Fibroblast of lung (primary cell): Measurements from ENCODE around the gene NUP58. TPM values are rescaled to one million over a fixed set of nuclear protein-coding genes. Genes with fewer than 3 reads are reported as not detected.

ENCODE experiments used
- DNase-seq, 2 donors: peaks; one replicate each; pipeline versions ENCODE4 v3.0.0 to v3.0.0-alpha.2; 2010; ENCODE audit warnings: low read depth in 2 of 2
- H2AFZ ChIP-seq: 2 replicates; pipeline ENCODE4 v1.5.1; 2012; ENCODE audit warnings: low read length, control low read depth, inconsistent platforms
- H3K27ac ChIP-seq: 2 replicates; pipeline ENCODE4 v1.5.1; 2011; ENCODE audit warnings: low read length, control low read depth; ENCODE audit not compliant: insufficient read depth
- H3K27me3 ChIP-seq: 2 replicates; pipeline ENCODE4 v1.5.1; 2011; ENCODE audit warnings: mild to moderate bottlenecking, low read length; ENCODE audit not compliant: control insufficient read depth, insufficient read depth
- H3K36me3 ChIP-seq: 2 replicates; pipeline ENCODE4 v1.5.1; 2011; ENCODE audit warnings: low read length; ENCODE audit not compliant: control insufficient read depth, insufficient read depth
- H3K4me1 ChIP-seq: 2 replicates; pipeline ENCODE4 v1.5.1; 2011; ENCODE audit warnings: low read length; ENCODE audit not compliant: control insufficient read depth, insufficient read depth; ENCODE audit errors: extremely low read depth
- H3K4me2 ChIP-seq: 2 replicates; pipeline ENCODE4 v1.5.1; 2011; ENCODE audit warnings: low read length, control low read depth; ENCODE audit not compliant: insufficient read depth; ENCODE audit errors: extremely low read depth
- H3K4me3 ChIP-seq, 4 experiments: fragments of 200-600 bp in 1 of 4; sonication (generic) in 1 of 4; replicated peaks in 1 of 4; 2 replicates each; pipeline ENCODE4 v1.5.1; 2011 to 2016; ENCODE audit warnings: low read length in 4 of 4, low read depth in 3 of 4, mild to moderate bottlenecking in 3 of 4, control low read depth in 2 of 4, inconsistent platforms in 1 of 4, mixed read lengths in 1 of 4; ENCODE audit not compliant: insufficient read depth in 1 of 4; ENCODE audit errors: control extremely low read depth in 1 of 4
- H3K79me2 ChIP-seq: 2 replicates; pipeline ENCODE4 v1.5.1; 2012; ENCODE audit warnings: mild to moderate bottlenecking, low read length, inconsistent platforms; ENCODE audit not compliant: control insufficient read depth, insufficient read depth
- H3K9ac ChIP-seq: 2 replicates; pipeline ENCODE4 v1.5.1; 2011; ENCODE audit warnings: mild to moderate bottlenecking, low read length, control low read depth; ENCODE audit not compliant: insufficient read depth
- H3K9me3 ChIP-seq: 2 replicates; pipeline ENCODE4 v1.5.1; 2012; ENCODE audit warnings: low read depth, low read length; ENCODE audit not compliant: control insufficient read depth, insufficient read depth
- H4K20me1 ChIP-seq: 2 replicates; pipeline ENCODE4 v1.5.1; 2011; ENCODE audit warnings: low read length; ENCODE audit not compliant: control insufficient read depth, insufficient read depth; ENCODE audit errors: extremely low read depth
- EZH2 ChIP-seq: IDR thresholded peaks from 2 replicates; pipeline ENCODE4 v1.5.1; 2012; ENCODE audit warnings: low read length, control low read depth, mild to moderate bottlenecking; ENCODE audit errors: missing control alignments
- polyA plus RNA-seq, 2 donors: library from polyadenylated mRNA; depleted of rRNA in 1 of 2; stranded (reverse) in 1 of 2; unstranded in 1 of 2; fragments of >200 nt; gene quantifications; 2 replicates each; pipeline ENCODE4 v1.2.1, GENCODE V29; 2011 to 2012; ENCODE audit warnings: missing spikeins in 1 of 2
- total RNA-seq: library from RNA; depleted of rRNA; stranded (reverse); fragments of >200 nt; gene quantifications from 2 replicates; pipeline ENCODE4 v1.2.1, GENCODE V29; 2014
- TF ChIP-seq, protein P1 (sequence below), 2 donors: IDR thresholded peaks in 1 of 2; conservative IDR thresholded peaks in 1 of 2; 1 replicate in 1 of 2; 2 replicates in 1 of 2; pipeline ENCODE4 v1.5.1; 2011 to 2012; ENCODE audit warnings: low read length in 2 of 2, control low read depth in 1 of 2, inconsistent platforms in 1 of 2, low read depth in 1 of 2, mild to moderate bottlenecking in 1 of 2

Gene NUP58
- total and polyA plus RNA-seq, 2 donors (not counting 1 experiment from before 2014, with no cell fraction given) = 39.3 to 57.6 TPM

- Histone ChIP-seq H2AFZ (no peak overlapping the region), H3K4me3 (no peak overlapping the region), H4K20me1 (no peaks in the 10 kb centered on the region), H3K36me3 (no peaks in the 10 kb centered on the region), H3K4me1 (no peaks in the 10 kb centered on the region), H3K4me2 (no peak overlapping the region), H3K27me3 (no peaks in the 10 kb centered on the region), H3K9me3 (no peaks in the 10 kb centered on the region), H3K79me2 (no peaks in the 10 kb centered on the region), H3K9ac (no peak overlapping the region), H3K27ac (no peak overlapping the region)
- peak in 1 of 2 donors; percentile 32 for DNase-seq
- TF ChIP-seq, protein P1, sequence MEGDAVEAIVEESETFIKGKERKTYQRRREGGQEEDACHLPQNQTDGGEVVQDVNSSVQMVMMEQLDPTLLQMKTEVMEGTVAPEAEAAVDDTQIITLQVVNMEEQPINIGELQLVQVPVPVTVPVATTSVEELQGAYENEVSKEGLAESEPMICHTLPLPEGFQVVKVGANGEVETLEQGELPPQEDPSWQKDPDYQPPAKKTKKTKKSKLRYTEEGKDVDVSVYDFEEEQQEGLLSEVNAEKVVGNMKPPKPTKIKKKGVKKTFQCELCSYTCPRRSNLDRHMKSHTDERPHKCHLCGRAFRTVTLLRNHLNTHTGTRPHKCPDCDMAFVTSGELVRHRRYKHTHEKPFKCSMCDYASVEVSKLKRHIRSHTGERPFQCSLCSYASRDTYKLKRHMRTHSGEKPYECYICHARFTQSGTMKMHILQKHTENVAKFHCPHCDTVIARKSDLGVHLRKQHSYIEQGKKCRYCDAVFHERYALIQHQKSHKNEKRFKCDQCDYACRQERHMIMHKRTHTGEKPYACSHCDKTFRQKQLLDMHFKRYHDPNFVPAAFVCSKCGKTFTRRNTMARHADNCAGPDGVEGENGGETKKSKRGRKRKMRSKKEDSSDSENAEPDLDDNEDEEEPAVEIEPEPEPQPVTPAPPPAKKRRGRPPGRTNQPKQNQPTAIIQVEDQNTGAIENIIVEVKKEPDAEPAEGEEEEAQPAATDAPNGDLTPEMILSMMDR (conservative IDR thresholded peaks at IDR 0.05 in 1 of 2, IDR thresholded peaks at IDR 0.05 in 1 of 2; ENCODE audit: low read depth in 1 of 2, low read length in 2 of 2) = no peak
- no peak for TF ChIP-seq EZH2
These were observed 47.7 kb upstream of the NUP58 start for GRCh38 chr13:25253702-25254101.

DNA sequence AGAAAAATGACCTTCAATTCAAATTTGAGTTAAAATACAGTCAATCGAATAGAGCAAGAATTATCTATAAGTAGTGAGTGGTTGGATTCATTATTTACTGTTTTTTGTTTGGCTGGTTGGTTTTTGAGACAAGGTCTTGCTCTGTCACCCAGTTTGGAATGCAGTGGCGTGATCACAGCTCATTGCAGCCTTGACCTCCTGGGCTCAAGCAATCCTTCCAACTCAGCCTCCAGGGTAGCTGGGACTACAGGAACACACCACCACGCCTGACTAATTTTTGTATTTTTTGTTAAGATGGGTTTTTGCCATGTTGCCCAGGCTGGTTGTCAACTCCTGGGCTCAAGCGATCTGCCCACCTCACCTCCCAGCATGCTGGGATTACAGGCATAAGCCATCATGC, 39.2 kb upstream of the NUP58 start:
- H3K36me3 ChIP-seq = peaks cover 7% of the 10 kb centered on the region
- H3K27ac ChIP-seq = no peak overlapping the region
- no peaks in the 10 kb centered on the region for H3K27me3 ChIP-seq
- no peaks in the 10 kb centered on the region for H3K9me3 ChIP-seq
- no peaks in the 10 kb centered on the region for H3K79me2 ChIP-seq
- H3K9ac ChIP-seq = no peak overlapping the region
- no peak for DNase-seq
- no peak overlapping the region for H2AFZ ChIP-seq
- no peaks in the 10 kb centered on the region for H4K20me1 ChIP-seq
- no peak overlapping the region for H3K4me3 ChIP-seq
- no peaks in the 10 kb centered on the region for H3K4me1 ChIP-seq
- H3K4me2 ChIP-seq = no peak overlapping the region
- TF ChIP-seq, protein P1 (conservative IDR thresholded peaks at IDR 0.05 in 1 of 2, IDR thresholded peaks at IDR 0.05 in 1 of 2; ENCODE audit: low read depth in 1 of 2, low read length in 2 of 2) = no peak
- no peak for TF ChIP-seq EZH2

DNA sequence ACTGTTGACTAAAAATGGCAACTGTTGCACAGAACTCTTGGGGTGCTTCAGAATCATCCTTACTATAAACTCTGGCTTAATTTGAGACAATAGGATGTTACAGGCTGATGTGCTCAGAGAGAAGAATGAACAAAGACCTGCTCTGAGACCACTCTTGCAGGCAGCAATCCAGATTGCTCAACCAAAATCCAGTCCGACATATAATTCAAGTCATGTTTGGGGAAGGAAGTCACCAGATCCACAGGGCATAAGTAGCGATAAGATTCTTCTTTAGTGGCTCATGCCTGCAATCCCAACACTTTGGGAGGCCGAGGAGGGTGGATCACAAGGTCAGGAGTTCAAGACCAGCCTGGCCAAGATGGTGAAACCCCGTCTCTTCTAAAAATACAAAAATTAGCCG, 34.7 kb upstream of the NUP58 start:
- Histone ChIP-seq H3K27ac (no peak overlapping the region), H3K9ac (no peak overlapping the region), H3K4me3 (no peak overlapping the region), H3K27me3 (no peaks in the 10 kb centered on the region), H3K79me2 (peaks cover 8% of the 10 kb centered on the region), H3K36me3 (peaks cover 7% of the 10 kb centered on the region), H3K9me3 (no peaks in the 10 kb centered on the region), H2AFZ (no peak overlapping the region), H3K4me1 (no peaks in the 10 kb centered on the region), H4K20me1 (no peaks in the 10 kb centered on the region), H3K4me2 (no peak overlapping the region)
- DNase-seq = no peak
- TF ChIP-seq, protein P1 (conservative IDR thresholded peaks at IDR 0.05 in 1 of 2, IDR thresholded peaks at IDR 0.05 in 1 of 2; ENCODE audit: low read depth in 1 of 2, low read length in 2 of 2) = no peak
- no peak for TF ChIP-seq EZH2
